Measurements from ENCODE around the gene KIN.

Gene KIN

DNA sequence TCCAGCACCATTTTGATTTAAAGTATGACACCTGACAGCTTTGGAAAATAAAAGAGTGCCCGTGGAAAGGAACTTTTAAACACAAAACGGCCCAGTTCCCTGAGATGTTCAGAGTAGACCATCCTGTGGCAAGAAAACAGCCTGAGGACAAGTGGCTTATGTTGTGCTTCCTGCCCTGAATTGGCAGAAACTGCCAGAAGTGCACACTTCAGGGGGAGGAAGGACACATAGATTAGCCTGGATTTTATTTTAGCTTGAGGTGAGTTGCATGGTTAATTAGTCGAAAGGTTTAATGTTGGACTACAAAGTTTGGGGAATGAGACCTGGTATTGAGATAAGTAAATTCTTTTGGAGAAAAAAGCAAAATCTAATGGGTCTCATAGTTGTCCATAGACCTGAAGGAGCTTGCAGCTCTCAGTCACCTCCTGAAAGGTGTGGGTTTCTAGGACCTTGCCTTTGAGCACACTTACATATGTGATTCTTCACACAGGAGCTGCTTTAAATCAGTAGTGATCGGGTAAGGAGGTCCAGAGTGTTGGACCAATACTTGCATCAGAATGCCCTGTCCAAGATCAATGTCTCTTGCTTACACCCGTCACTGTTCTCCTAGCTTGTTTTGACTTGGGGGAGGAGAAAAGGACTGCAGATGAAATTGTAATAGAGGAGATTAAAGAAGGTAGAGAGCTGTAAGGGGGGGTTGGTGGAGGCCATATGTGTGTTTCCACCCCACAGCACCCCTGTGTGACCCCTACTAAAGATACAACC lies 79.8 kb downstream of the KIN start:
- DNase-seq (ENCODE audit: extremely low read depth, insufficient read length): no peak
- H3K4me3 ChIP-seq (replicated peaks; ENCODE audit: low read depth, low read length): no peak overlapping the region
- TF ChIP-seq, protein P1, sequence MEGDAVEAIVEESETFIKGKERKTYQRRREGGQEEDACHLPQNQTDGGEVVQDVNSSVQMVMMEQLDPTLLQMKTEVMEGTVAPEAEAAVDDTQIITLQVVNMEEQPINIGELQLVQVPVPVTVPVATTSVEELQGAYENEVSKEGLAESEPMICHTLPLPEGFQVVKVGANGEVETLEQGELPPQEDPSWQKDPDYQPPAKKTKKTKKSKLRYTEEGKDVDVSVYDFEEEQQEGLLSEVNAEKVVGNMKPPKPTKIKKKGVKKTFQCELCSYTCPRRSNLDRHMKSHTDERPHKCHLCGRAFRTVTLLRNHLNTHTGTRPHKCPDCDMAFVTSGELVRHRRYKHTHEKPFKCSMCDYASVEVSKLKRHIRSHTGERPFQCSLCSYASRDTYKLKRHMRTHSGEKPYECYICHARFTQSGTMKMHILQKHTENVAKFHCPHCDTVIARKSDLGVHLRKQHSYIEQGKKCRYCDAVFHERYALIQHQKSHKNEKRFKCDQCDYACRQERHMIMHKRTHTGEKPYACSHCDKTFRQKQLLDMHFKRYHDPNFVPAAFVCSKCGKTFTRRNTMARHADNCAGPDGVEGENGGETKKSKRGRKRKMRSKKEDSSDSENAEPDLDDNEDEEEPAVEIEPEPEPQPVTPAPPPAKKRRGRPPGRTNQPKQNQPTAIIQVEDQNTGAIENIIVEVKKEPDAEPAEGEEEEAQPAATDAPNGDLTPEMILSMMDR (IDR thresholded peaks at IDR 0.05; ENCODE audit: insufficient read depth, low read length, poor library complexity, severe bottlenecking): no peak
- no peaks in the 10 kb centered on the region; the same call in 1 of the 2 replicates for H3K27me3 ChIP-seq (replicated peaks; ENCODE audit: control insufficient read depth, insufficient read depth, low read length)
- no peaks in the 10 kb centered on the region for H3K36me3 ChIP-seq (ENCODE audit: control insufficient read depth, insufficient read depth, low read length)

DNA sequence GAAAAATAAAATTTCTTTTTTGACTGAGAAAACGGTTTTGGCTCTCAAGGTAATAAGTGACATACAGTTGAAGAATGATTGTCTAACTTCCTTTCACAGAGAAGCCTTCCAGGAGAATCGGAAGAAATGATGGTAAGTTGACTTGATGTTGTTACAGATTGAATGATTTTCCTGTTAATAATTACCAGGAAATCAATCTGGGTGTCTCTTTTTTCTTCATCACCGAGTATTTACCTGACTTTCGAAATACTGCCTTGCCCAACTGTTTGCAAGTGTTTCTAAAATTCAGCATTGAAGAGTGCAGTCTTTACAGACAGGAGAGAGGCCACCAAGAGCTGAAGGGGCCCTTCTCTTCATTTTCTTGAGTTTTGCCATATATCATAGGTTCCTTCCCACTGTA lies 80.7 kb downstream of the KIN start:
- H3K36me3 ChIP-seq (ENCODE audit: control insufficient read depth, insufficient read depth, low read length): no peaks in the 10 kb centered on the region
- TF ChIP-seq, protein P1 (IDR thresholded peaks at IDR 0.05; ENCODE audit: insufficient read depth, low read length, poor library complexity, severe bottlenecking): no peak
- no peaks in the 10 kb centered on the region; the same call in 1 of the 2 replicates for H3K27me3 ChIP-seq (replicated peaks; ENCODE audit: control insufficient read depth, insufficient read depth, low read length)
- H3K4me3 ChIP-seq (replicated peaks; ENCODE audit: low read depth, low read length): no peak overlapping the region
- no peak for DNase-seq (ENCODE audit: extremely low read depth, insufficient read length)

GRCh38 chr10:7706534-7707073 lies 81.2 kb downstream of the KIN start:
- Histone ChIP-seq H3K4me3 (replicated peaks; ENCODE audit: low read depth, low read length) (no peak overlapping the region), H3K27me3 (replicated peaks; ENCODE audit: control insufficient read depth, insufficient read depth, low read length) (no peaks in the 10 kb centered on the region; the same call in 1 of the 2 replicates), H3K36me3 (ENCODE audit: control insufficient read depth, insufficient read depth, low read length) (no peaks in the 10 kb centered on the region)
- DNase-seq (ENCODE audit: extremely low read depth, insufficient read length): no peak
- TF ChIP-seq, protein P1 (IDR thresholded peaks at IDR 0.05; ENCODE audit: insufficient read depth, low read length, poor library complexity, severe bottlenecking): no peak

- TF ChIP-seq, protein P1 (IDR thresholded peaks at IDR 0.05; ENCODE audit: insufficient read depth, low read length, poor library complexity, severe bottlenecking): no peak
- DNase-seq (ENCODE audit: extremely low read depth, insufficient read length): no peak
- Histone ChIP-seq H3K27me3 (replicated peaks; ENCODE audit: control insufficient read depth, insufficient read depth, low read length) (no peaks in the 10 kb centered on the region; the same call in 1 of the 2 replicates), H3K36me3 (ENCODE audit: control insufficient read depth, insufficient read depth, low read length) (no peaks in the 10 kb centered on the region), H3K4me3 (replicated peaks; ENCODE audit: low read depth, low read length) (no peak overlapping the region)
Observed at GRCh38 chr10:7705341-7705740, 82.5 kb downstream of the KIN start.

GRCh38 chr10:7704071-7705016 lies 83.4 kb downstream of the KIN start:
- TF ChIP-seq, protein P1 (IDR thresholded peaks at IDR 0.05; ENCODE audit: insufficient read depth, low read length, poor library complexity, severe bottlenecking): no peak
- Histone ChIP-seq H3K27me3 (replicated peaks; ENCODE audit: control insufficient read depth, insufficient read depth, low read length) (no peaks in the 10 kb centered on the region; the same call in 1 of the 2 replicates), H3K4me3 (replicated peaks; ENCODE audit: low read depth, low read length) (no peak overlapping the region), H3K36me3 (ENCODE audit: control insufficient read depth, insufficient read depth, low read length) (no peaks in the 10 kb centered on the region)
- DNase-seq (ENCODE audit: extremely low read depth, insufficient read length): no peak
